ENCODE results near the gene RAVER2.

DNA sequence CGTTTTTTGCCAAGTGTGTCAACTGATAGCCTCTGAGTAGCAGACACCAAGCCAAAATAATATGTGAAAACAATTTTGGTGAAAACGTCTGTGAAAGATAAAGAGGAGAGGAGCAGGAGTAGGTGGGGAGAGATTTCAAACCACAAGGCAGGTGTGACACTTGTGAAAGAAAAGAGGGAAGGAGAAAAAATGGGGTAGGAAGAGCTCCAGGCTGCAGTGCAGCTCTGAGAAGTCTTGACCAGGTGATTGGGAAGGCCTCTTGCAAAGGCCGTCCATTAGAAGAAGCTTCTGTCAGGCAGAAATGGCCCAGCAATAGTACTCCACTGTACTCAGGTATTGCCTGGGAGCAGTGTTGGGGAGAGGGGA lies 10.6 kb upstream of the RAVER2 start:
- no peak for TF ChIP-seq CTCF (IDR thresholded peaks at IDR 0.05; ENCODE audit: poor library complexity)
- TF ChIP-seq EZH2 (IDR thresholded peaks at IDR 0.05; ENCODE audit: borderline replicate concordance), result no peak
